OCI-LY7 (cell line): ENCODE results near the gene PKP1.

Experiments used
- CTCF ChIP-seq: fragments of 200-600 bp; sonication (generic); conservative IDR thresholded peaks from 2 replicates; pipeline ENCODE4 v1.5.1; 2014; ENCODE audit warnings: mild to moderate bottlenecking, antibody characterized with exemption, low read length, moderate library complexity, mixed read lengths
- EZH2phosphoT487 ChIP-seq: fragments of 200-600 bp; sonication (generic); IDR thresholded peaks from 2 replicates; pipeline ENCODE4 v1.6.1; 2018; ENCODE audit warnings: low read depth, borderline replicate concordance, mild to moderate bottlenecking, mixed run types, antibody characterized with exemption, low read length, moderate library complexity, mixed read lengths

- TF ChIP-seq CTCF, result no peak
- no peak for TF ChIP-seq EZH2phosphoT487
Observed at GRCh38 chr1:201266276-201266675, 17.0 kb upstream of the PKP1 start.
